Tibial artery (tissue), 4 donors: Measurements from ENCODE around the gene GCNA.
"Not testable (repeated sequence)": the region's sequence is repeated elsewhere in the genome, so short reads cannot be mapped to it uniquely, and the experiment has no call there.

ENCODE experiments used
- DNase-seq, 2 donors: peaks; one replicate each; pipeline ENCODE4 v3.0.0-alpha.2; 2019
- H3K27ac ChIP-seq, 2 donors: fragments of 200-600 bp; sonication (generic) in 1 of 2; 1 replicate in 1 of 2; 2 replicates in 1 of 2; pipeline ENCODE4 v1.5.1; 2018 to 2019; ENCODE audit warnings: mild to moderate bottlenecking in 1 of 2
- H3K27me3 ChIP-seq, 2 donors: fragments of 200-600 bp; sonication (generic) in 1 of 2; one replicate each; pipeline versions ENCODE4 v1.5.1 to v1.6.0; 2016 to 2019
- H3K36me3 ChIP-seq, 3 donors: fragments of 200-600 bp; sonication (generic) in 2 of 3; one replicate each; pipeline ENCODE4 v1.5.1; 2016 to 2019; ENCODE audit warnings: mild to moderate bottlenecking in 2 of 3
- H3K4me1 ChIP-seq, 4 donors: fragments of 200-600 bp; sonication (generic) in 2 of 4; 1 replicate in 3 of 4; 2 replicates in 1 of 4; pipeline ENCODE4 v1.5.1; 2016 to 2019
- H3K4me3 ChIP-seq, 2 donors: fragments of 200-600 bp; sonication (generic) in 1 of 2; 1 replicate in 1 of 2; 2 replicates in 1 of 2; pipeline ENCODE4 v1.5.1; 2018 to 2019; ENCODE audit warnings: mild to moderate bottlenecking in 2 of 2
- H3K9me3 ChIP-seq, 3 donors: fragments of 200-600 bp; sonication (generic) in 1 of 3; one replicate each; pipeline ENCODE4 v1.5.1; 2016 to 2019
- CTCF ChIP-seq, 2 experiments: fragments of 200-600 bp in 1 of 2; fragments of 450-650 bp in 1 of 2; IDR thresholded peaks; one replicate each; pipeline ENCODE4 v1.5.1; 2017 to 2019; ENCODE audit warnings: antibody characterized with exemption in 2 of 2, mild to moderate bottlenecking in 1 of 2, moderate library complexity in 1 of 2
- intact Hi-C: fragments of 100-400 bp; cut with DNase I; formaldehyde crosslinking; loops from one replicate; pipeline ENCODE4 v1.15.0; 2023; ENCODE audit warnings: low total_unique reads

Gene GCNA

GRCh38 chrX:71565474-71566041, 12.7 kb upstream of the GCNA start:
- no peak overlapping the region for H3K4me3 ChIP-seq
- no peaks in the 10 kb centered on the region for H3K4me1 ChIP-seq
- no peak for DNase-seq
- no peak for TF ChIP-seq CTCF (IDR thresholded peaks at IDR 0.05)
- H3K36me3 ChIP-seq: peaks cover 65 to 92% (median 74%) of the 10 kb centered on the region in 3 donors
- no peaks in the 10 kb centered on the region for H3K27me3 ChIP-seq
- H3K9me3 ChIP-seq: no peaks in the 10 kb centered on the region
- intact Hi-C loops: no loop called here
- H3K27ac ChIP-seq: no peak overlapping the region

- H3K4me1 ChIP-seq, H3K27ac ChIP-seq, H3K27me3 ChIP-seq, H3K4me3 ChIP-seq, DNase-seq, H3K9me3 ChIP-seq: not testable (repeated sequence)
- peaks cover 38 to 82% (median 39%) of the 10 kb centered on the region in 3 donors for H3K36me3 ChIP-seq
- intact Hi-C loops: loop anchor here (10.0 kb wide), 1 partner anchor 167 kb away; no protein-coding TSS in a partner anchor
Measured at GRCh38 chrX:71571390-71571789, 6.8 kb upstream of the GCNA start.

GRCh38 chrX:71573590-71573989, 4.6 kb upstream of the GCNA start:
- no peak for TF ChIP-seq CTCF (IDR thresholded peaks at IDR 0.05)
- Histone ChIP-seq H3K27me3 (no peaks in the 10 kb centered on the region), H3K9me3 (no peaks in the 10 kb centered on the region), H3K4me3 (no peak overlapping the region), H3K4me1 (no peaks in the 10 kb centered on the region), H3K27ac (no peak overlapping the region), H3K36me3 (peaks cover 23 to 67% (median 33%) of the 10 kb centered on the region in 3 donors)
- intact Hi-C loops: loop anchor here (10.0 kb wide), 1 partner anchor 169 kb away; no protein-coding TSS in a partner anchor
- no peak for DNase-seq

- no peak overlapping the region for H3K4me3 ChIP-seq
- H3K36me3 ChIP-seq: peaks cover 11 to 30% (median 19%) of the 10 kb centered on the region in 3 donors
- no peak for DNase-seq
- no peak overlapping the region for H3K27ac ChIP-seq
- H3K9me3 ChIP-seq: no peaks in the 10 kb centered on the region
- H3K4me1 ChIP-seq: no peaks in the 10 kb centered on the region
- no peak for TF ChIP-seq CTCF (IDR thresholded peaks at IDR 0.05)
- H3K27me3 ChIP-seq: no peaks in the 10 kb centered on the region
- intact Hi-C loops: loop anchor here (10.0 kb wide), 1 partner anchor 173 kb away; no protein-coding TSS in a partner anchor
Measured at GRCh38 chrX:71577682-71578081, 555 bp upstream of the GCNA start.

- Histone ChIP-seq H3K9me3 (no peaks in the 10 kb centered on the region), H3K27ac (no peak overlapping the region), H3K36me3 (peaks cover 5 to 13% (median 11%) of the 10 kb centered on the region in 3 donors), H3K4me3 (no peak overlapping the region), H3K4me1 (no peaks in the 10 kb centered on the region), H3K27me3 (no peaks in the 10 kb centered on the region)
- TF ChIP-seq CTCF (IDR thresholded peaks at IDR 0.05): no peak
- no peak for DNase-seq
- intact Hi-C loops: loop anchor here (10.0 kb wide), 1 partner anchor 175 kb away; no protein-coding TSS in a partner anchor
Measured at GRCh38 chrX:71579136-71579989, 1.1 kb downstream of the GCNA start.

- Histone ChIP-seq H3K27me3 (no peaks in the 10 kb centered on the region), H3K27ac (no peak overlapping the region), H3K4me3 (no peak overlapping the region), H3K4me1 (no peaks in the 10 kb centered on the region), H3K36me3 (peaks cover 4 to 12% (median 11%) of the 10 kb centered on the region in 3 donors), H3K9me3 (no peaks in the 10 kb centered on the region)
- no peak for TF ChIP-seq CTCF (IDR thresholded peaks at IDR 0.05)
- no peak for DNase-seq
- intact Hi-C loops: loop anchor here (10.0 kb wide), 1 partner anchor 175 kb away; no protein-coding TSS in a partner anchor
Measured at GRCh38 chrX:71579990-71580380, 1.7 kb downstream of the GCNA start.
